IgD-negative memory B cell (primary cell): ENCODE results near the gene ACYP2. TPM values are rescaled to one million over a fixed set of nuclear protein-coding genes. Genes with fewer than 3 reads are reported as not detected.
"Not testable (repeated sequence)": the region's sequence is repeated elsewhere in the genome, so short reads cannot be mapped to it uniquely, and the experiment has no call there.

Experiments
- H3K27ac Mint-ChIP-seq, 3 donors: one replicate each; pipeline ENCODE4 v1.8.0; 2020 to 2022; ENCODE audit warnings: mild to moderate bottlenecking in 3 of 3, mixed read lengths in 3 of 3, moderate library complexity in 1 of 3
- H3K27me3 Mint-ChIP-seq: one replicate; pipeline ENCODE4 v1.8.0; 2021; ENCODE audit warnings: mixed read lengths
- H3K36me3 Mint-ChIP-seq: one replicate; pipeline ENCODE4 v1.8.0; 2020; ENCODE audit warnings: mild to moderate bottlenecking, mixed read lengths
- H3K4me1 Mint-ChIP-seq, 3 donors: one replicate each; pipeline ENCODE4 v1.8.0; 2020 to 2022; ENCODE audit warnings: mixed read lengths in 3 of 3, mild to moderate bottlenecking in 1 of 3
- H3K4me3 Mint-ChIP-seq, 4 donors: one replicate each; pipeline ENCODE4 v1.8.0; 2020 to 2022; ENCODE audit warnings: mild to moderate bottlenecking in 4 of 4, mixed read lengths in 4 of 4, moderate library complexity in 3 of 4
- H3K9me3 Mint-ChIP-seq, 3 donors: one replicate each; pipeline ENCODE4 v1.8.0; 2020 to 2021; ENCODE audit warnings: mixed read lengths in 3 of 3, mild to moderate bottlenecking in 1 of 3
- polyA plus RNA-seq: library from polyadenylated mRNA; unstranded; fragments of 300-500 nt; fragmentation: Illumina TruSeq; gene quantifications from one replicate; pipeline ENCODE4 v1.2.3, GENCODE V29; 2021

Gene ACYP2
- polyA plus RNA-seq, 1 donor from 2014 or later, result 26.8 TPM

DNA sequence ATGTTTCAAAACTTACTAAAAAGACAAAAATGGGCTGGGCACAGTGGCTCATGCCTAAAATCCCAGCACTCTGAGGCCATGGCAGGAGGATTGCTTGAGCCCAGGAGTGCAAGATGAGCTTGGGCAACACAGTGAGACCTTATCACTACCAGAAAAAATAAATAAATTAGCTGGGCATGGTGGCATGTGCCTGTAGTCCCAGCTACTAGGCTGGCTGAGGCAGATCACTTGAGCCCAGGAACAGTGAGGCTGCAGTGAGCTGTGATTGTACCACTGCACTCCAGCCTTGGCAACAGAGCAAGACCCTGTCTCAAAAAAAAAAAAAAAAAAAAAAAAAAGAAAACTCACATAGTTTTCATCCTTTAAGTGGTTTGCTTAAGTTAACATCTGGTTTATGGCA is 134.2 kb downstream of the ACYP2 start:
- Mint-ChIP-seq H3K27ac (no peak overlapping the region), H3K9me3 (peaks cover 0 to 3% (median 1%) of the 10 kb centered on the region in 3 donors), H3K36me3 (peaks cover 19% of the 10 kb centered on the region), H3K27me3 (no peaks in the 10 kb centered on the region), H3K4me3 (no peak overlapping the region), H3K4me1 (no peaks in the 10 kb centered on the region)

DNA sequence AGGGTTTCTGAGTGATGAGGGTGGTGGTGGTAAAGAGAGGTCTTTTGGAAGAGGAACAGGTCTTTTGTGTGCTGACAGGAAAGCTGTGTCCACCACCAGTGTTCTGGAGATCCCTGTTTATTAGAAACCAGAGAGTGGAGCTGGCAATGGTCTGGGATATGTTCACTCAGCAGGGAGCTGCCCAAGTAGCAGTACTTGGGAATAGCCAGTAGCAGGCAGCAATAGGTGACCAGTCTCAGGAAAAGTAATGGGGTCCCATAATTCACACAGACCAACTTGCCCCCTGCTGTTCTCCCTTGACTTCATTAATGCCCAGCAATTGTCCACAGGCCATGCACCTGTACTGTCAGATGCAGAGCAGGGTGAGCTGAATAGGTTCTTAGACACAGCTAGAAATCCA is 138.8 kb downstream of the ACYP2 start:
- Mint-ChIP-seq H3K9me3 (no peaks in the 10 kb centered on the region), H3K27ac (peak overlapping the region in 1 of 3 donors; percentile 42), H3K4me3 (no peak overlapping the region), H3K4me1 (no peaks in the 10 kb centered on the region), H3K27me3 (no peaks in the 10 kb centered on the region), H3K36me3 (peaks cover 8% of the 10 kb centered on the region)

DNA sequence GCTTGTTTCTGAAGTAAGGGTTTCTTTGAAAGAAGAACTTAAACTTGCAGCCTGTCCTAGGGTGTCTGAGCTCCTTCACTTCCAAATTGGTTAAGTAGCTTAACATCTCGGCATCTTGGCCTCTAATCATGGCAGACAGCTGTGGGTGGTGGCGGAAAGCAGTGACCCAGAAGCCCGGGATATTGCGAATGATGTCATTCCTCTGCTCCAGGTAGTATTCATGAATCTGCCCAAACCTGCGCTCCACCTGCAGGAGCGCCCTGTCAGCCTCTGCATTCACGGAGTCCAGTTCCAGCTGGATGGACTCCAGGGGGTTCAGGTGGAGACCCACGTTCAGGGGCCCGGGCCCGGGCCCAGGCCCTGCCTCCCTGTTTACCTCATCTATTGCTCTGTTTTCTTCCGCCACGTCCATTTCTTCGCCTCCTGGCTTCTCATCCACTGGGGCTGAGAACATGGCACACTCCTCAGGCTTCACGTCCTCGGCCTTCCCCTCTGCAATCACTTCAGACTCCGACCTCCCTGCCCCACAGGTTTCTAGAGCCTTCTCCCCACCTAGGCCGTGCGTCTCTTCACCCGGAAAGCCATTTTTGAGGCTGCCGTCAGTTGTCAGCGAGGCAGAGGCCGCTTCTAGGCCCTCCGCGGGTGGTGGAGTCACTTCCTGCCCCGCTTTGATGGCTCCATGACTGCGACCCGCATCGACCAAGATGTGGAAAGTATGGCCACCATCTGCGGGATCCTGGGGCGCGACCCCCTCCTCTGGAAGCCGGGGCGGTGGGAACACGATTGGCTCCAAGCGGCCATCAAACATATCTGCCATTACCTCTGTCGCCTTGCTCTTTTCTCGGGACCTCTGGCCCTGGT is 140.0 kb downstream of the ACYP2 start:
- peaks cover 6% of the 10 kb centered on the region for H3K36me3 Mint-ChIP-seq
- no peak overlapping the region for H3K4me3 Mint-ChIP-seq
- no peak overlapping the region for H3K27ac Mint-ChIP-seq
- no peaks in the 10 kb centered on the region for H3K27me3 Mint-ChIP-seq
- no peaks in the 10 kb centered on the region for H3K4me1 Mint-ChIP-seq
- no peaks in the 10 kb centered on the region for H3K9me3 Mint-ChIP-seq

DNA sequence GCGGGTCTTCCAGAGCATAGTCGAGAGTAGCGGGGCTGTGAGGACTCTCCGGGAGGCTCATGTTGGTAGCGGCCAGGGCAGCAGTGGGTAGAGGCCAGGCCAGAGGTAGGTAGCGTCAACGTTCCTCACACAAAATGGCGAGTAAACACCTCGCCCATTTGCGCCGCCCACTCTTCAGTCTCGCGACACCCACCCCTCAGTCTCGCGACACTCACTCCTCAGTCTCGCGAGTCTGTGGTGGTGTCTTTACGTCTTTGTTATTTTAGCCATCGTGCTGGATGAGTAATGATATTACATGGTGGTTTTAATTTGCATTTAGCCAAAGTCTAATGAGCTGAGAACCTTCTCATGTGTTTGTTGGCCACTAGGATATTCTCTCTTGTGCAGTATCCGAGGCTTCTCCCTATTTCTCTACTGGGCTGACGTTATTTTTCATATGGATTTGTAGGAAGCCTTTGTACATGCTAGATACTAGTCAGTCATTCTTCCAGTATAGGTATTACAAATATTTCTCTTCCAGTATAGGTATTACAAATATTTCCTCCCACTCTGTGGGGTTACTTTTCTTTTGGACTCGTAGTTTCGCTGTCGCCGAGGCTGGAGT is 140.8 kb downstream of the ACYP2 start, which contains the start of gene TSPYL6:
TSS of gene TSPYL6 (minus strand) at position 139 of the 604 bp plus-strand sequence. CDS start at position 61, 78 bp downstream.
- Mint-ChIP-seq H3K36me3 (peaks cover 6% of the 10 kb centered on the region), H3K27me3 (no peaks in the 10 kb centered on the region), H3K9me3 (no peaks in the 10 kb centered on the region), H3K4me1 (no peaks in the 10 kb centered on the region), H3K27ac (no peak within 1 kb of the TSS), H3K4me3 (no peak within 1 kb of the TSS)

DNA sequence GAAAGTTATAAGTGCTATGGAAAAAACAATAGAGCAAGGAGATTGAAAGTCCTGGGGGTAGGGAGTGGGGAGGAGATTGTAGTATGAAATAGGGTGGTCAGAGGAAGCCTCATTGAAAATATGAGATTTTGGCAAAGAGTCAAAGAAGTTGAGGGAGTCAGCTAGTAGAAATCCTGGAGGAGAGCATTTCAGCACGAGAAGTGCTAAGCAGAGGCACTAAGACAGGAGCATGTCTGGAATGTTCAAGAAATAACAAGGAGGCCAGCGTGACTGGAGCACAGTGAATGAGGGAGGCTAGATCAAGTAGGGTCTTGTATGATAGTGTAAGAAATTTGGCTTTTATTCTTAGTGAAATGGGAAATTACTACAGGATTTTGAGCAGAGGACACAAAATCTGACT is 142.8 kb downstream of the ACYP2 start:
- no peak overlapping the region for H3K27ac Mint-ChIP-seq
- H3K36me3 Mint-ChIP-seq, result peaks cover 4% of the 10 kb centered on the region
- peaks cover 0 to 2% (median 0%) of the 10 kb centered on the region in 3 donors for H3K9me3 Mint-ChIP-seq
- H3K4me1 Mint-ChIP-seq, result no peaks in the 10 kb centered on the region
- no peaks in the 10 kb centered on the region for H3K27me3 Mint-ChIP-seq
- no peak overlapping the region for H3K4me3 Mint-ChIP-seq

DNA sequence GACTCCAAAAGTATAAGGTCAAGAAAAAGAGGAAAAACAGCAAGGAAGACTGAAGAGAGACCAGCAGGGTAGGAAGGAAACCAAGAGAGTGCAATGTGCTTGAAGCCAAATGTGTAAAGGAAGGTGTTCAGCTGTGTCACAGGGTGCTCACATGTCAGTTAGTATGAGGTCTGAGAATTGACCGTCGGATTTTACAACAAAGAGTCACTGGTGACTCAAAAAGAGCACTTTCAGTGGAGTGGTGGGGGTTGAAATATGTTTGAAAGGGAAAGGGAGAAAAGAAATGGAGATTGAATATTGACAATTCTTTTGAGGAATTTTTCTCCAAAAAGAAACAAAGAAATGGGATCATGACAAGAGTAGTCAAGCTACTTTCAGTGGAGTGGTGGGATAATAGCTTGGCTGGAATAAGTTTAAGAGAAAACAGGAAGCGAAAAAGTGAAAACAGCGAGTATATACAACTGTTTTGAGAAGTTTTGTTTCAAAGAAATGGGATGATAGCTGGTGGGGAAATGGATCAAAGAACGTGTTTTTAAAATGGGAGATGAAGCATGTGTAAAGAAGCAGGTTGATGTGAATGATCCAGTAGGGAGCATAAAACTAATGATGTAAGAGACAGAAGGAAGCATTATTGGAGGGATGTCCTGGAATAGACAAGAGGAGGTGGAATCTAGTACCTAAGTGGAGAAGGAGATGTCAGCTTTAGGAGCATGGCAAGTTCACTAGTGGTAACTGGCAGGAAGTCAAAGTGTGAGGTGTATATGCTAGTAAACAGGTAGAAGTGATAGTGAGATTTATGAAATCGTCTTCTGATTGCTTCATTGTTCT is 144.2 kb downstream of the ACYP2 start:
- H3K27me3 Mint-ChIP-seq, result no peaks in the 10 kb centered on the region
- peaks cover 5% of the 10 kb centered on the region for H3K36me3 Mint-ChIP-seq
- H3K4me3 Mint-ChIP-seq, result no peak overlapping the region
- H3K9me3 Mint-ChIP-seq, result peaks cover 0 to 5% (median 2%) of the 10 kb centered on the region in 3 donors
- H3K27ac Mint-ChIP-seq, result no peak overlapping the region
- H3K4me1 Mint-ChIP-seq, result no peaks in the 10 kb centered on the region

DNA sequence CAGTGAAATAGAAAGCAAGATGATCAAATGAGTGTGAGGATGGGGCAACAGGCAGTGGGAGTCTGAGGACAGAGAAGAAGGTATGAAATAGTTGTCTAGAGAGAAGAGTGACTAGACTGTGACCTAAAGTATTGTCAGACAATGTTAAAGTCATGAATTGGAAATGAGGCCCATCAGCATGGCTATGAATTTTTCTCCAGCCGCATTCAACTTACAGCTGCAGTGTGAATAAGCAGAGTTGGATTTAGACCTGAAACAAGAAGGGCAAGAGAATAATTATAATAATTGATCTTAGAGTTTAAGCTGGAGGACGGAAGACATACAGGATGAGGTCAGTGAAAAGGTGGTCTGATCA is 144.8 kb downstream of the ACYP2 start:
- Mint-ChIP-seq H3K36me3 (peaks cover 7% of the 10 kb centered on the region), H3K9me3 (peaks cover 0 to 5% (median 5%) of the 10 kb centered on the region in 3 donors), H3K27me3 (no peaks in the 10 kb centered on the region), H3K4me3 (no peak overlapping the region), H3K27ac (no peak overlapping the region), H3K4me1 (no peaks in the 10 kb centered on the region)

DNA sequence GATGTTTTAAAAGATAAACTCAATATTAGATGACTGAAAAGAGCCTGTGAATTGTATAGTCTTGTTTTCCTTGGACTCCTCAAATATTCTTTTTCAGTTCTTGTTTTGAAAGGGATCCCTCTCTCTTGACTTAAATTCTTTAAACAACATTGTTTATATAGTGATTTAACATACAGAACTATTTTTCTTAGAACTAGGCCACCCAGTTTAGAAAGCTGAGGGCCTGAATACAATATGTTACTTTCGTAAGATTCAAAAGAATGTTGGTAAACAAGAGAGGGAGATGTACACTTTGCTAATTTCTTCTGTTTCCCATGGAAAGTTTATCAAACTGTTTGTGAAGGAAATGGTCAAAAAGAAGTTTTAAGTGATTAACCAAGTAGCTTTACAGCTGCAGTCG is 146.1 kb downstream of the ACYP2 start:
- Mint-ChIP-seq H3K27ac (no peak overlapping the region), H3K9me3 (peaks cover 0 to 9% (median 5%) of the 10 kb centered on the region in 3 donors), H3K4me1 (no peaks in the 10 kb centered on the region), H3K27me3 (no peaks in the 10 kb centered on the region), H3K36me3 (peaks cover 4% of the 10 kb centered on the region), H3K4me3 (no peak overlapping the region)

DNA sequence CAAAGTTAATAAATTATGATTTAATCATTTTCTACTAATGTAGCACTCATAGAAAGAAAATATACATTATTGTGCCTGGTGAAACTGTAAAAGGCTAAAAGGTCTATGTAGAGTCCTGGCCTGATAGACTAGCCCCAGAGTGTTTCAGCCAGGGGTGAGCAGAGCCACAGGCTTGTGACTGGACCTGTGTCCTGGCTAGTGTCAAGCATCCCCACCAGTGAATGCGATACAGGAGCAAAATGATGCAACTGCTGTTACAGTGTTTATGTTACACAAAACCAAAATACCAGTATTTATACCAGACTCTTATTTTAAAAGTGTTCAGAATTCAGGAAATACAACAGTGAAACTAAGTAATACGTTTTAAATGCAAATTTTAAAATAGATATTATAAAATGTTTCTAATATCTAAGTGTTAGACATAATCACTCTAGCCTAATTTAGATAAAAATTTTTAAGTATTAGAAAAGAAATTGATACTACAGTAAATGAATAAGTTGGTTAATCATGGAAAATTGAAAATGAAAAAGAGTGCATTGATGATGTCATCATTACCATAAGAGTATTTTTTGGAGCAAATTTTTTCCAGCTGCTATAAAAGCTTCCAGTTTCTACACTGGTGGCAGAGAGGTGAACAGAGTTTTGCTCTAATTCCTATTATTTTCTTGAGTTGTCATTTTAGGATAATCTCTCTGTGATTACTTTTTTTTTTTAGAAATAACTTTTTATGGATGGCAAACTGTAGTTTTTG is 146.8 kb downstream of the ACYP2 start:
- Mint-ChIP-seq H3K4me1 (no peaks in the 10 kb centered on the region), H3K9me3 (peaks cover 0 to 9% (median 5%) of the 10 kb centered on the region in 3 donors), H3K27me3 (no peaks in the 10 kb centered on the region), H3K36me3 (peaks cover 4% of the 10 kb centered on the region), H3K27ac (no peak overlapping the region), H3K4me3 (no peak overlapping the region)

DNA sequence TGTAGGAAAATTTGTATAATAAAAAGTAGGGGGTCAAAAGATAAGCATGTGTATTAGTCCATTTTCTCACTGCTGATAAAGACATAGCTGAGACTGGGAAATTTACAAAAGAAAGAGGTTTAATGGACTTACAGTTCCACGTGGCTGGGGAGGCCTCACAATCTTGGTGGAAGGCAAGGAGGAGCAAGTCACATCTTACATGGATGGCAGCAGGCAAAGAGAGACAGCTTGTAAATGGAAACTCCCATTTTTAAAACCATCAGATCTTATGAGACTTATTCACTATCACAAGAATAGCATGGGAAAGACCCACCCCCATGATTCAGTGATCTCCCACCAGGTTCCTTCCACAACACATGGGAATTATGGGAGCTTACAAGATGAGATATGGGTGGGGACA is 149.7 kb downstream of the ACYP2 start:
- not testable (repeated sequence) for H3K27me3 Mint-ChIP-seq, H3K4me3 Mint-ChIP-seq, H3K9me3 Mint-ChIP-seq, H3K36me3 Mint-ChIP-seq, H3K27ac Mint-ChIP-seq, H3K4me1 Mint-ChIP-seq

GRCh38 chr2:54267577-54267976 is 152.2 kb downstream of the ACYP2 start:
- H3K4me1 Mint-ChIP-seq, result peaks cover 16 to 17% (median 17%) of the 10 kb centered on the region in 3 donors
- no peak overlapping the region for H3K4me3 Mint-ChIP-seq
- no peaks in the 10 kb centered on the region for H3K27me3 Mint-ChIP-seq
- peaks cover 0 to 9% (median 5%) of the 10 kb centered on the region in 3 donors for H3K9me3 Mint-ChIP-seq
- H3K27ac Mint-ChIP-seq, result no peak overlapping the region
- peaks cover 4% of the 10 kb centered on the region for H3K36me3 Mint-ChIP-seq

DNA sequence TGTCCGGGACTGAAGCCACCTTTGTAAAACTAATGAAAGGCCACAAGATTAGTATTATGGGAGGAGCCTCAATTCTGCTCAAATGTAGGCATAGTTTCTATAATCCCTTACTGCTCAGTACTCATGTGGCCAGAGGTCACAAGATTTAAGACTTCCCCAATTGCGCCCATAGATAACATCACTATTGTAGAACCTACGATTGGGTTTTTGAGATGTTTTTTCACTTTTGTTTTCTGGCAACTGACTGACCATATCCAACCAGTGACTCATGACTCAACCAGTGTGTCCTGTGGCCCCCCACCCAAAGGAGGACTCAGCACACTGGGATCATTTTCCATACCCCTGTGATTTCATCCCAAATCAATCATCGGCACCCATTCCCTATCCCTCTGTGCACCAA is 155.8 kb downstream of the ACYP2 start:
- peak overlapping the region in 1 of 3 donors; percentile 64 for H3K27ac Mint-ChIP-seq
- H3K27me3 Mint-ChIP-seq, result no peaks in the 10 kb centered on the region
- H3K36me3 Mint-ChIP-seq, result peaks cover 4% of the 10 kb centered on the region
- H3K4me3 Mint-ChIP-seq, result peak overlapping the region in 1 of 4 donors; percentile 60
- H3K9me3 Mint-ChIP-seq, result no peaks in the 10 kb centered on the region
- H3K4me1 Mint-ChIP-seq, result peaks cover 17 to 19% (median 18%) of the 10 kb centered on the region in 3 donors

- peak overlapping the region in 2 of 4 donors; percentile 10 to 24 for H3K4me3 Mint-ChIP-seq
- peak overlapping the region in 1 of 3 donors; percentile 71 for H3K27ac Mint-ChIP-seq
- H3K27me3 Mint-ChIP-seq, result no peaks in the 10 kb centered on the region
- H3K4me1 Mint-ChIP-seq, result peaks cover 17 to 19% (median 18%) of the 10 kb centered on the region in 3 donors
- no peaks in the 10 kb centered on the region for H3K9me3 Mint-ChIP-seq
- peaks cover 4% of the 10 kb centered on the region for H3K36me3 Mint-ChIP-seq
These were observed 156.6 kb downstream of the ACYP2 start for GRCh38 chr2:54271843-54272627.

GRCh38 chr2:54274781-54275242 is 159.4 kb downstream of the ACYP2 start:
- no peaks in the 10 kb centered on the region for H3K27me3 Mint-ChIP-seq
- peaks cover 4% of the 10 kb centered on the region for H3K36me3 Mint-ChIP-seq
- H3K4me3 Mint-ChIP-seq, result no peak overlapping the region
- peaks cover 17 to 19% (median 18%) of the 10 kb centered on the region in 3 donors for H3K4me1 Mint-ChIP-seq
- H3K9me3 Mint-ChIP-seq, result no peaks in the 10 kb centered on the region
- no peak overlapping the region for H3K27ac Mint-ChIP-seq
